ENCODE data around the gene TBL3.
A peak's percentile ranks its signal among the peaks of the same experiment; 100 is the strongest.
"Not testable (repeated sequence)": the region's sequence is repeated elsewhere in the genome, so short reads cannot be mapped to it uniquely, and the experiment has no call there.

Gene TBL3

GRCh38 chr16:1960665-1961630, 10.9 kb upstream of the TBL3 start:
- Histone ChIP-seq H3K9me3 (no peaks in the 10 kb centered on the region), H3K4me3 (peak overlapping the region in 1 of 2 donors; percentile 83), H3K36me3 (peaks cover 28 to 34% (median 32%) of the 10 kb centered on the region in 3 donors), H3K27me3 (no peaks in the 10 kb centered on the region), H3K27ac (peak overlapping the region in 1 of 2 donors; percentile 92), H3K4me1 (peaks cover 0 to 37% (median 27%) of the 10 kb centered on the region in 4 donors)
- no peak for DNase-seq
- intact Hi-C loops (cut with DNase I; ENCODE audit: low total_unique reads), result no loop called here
- no peak for TF ChIP-seq CTCF (IDR thresholded peaks at IDR 0.05)

- no peak overlapping the region for H3K4me3 ChIP-seq
- no peak for TF ChIP-seq CTCF (IDR thresholded peaks at IDR 0.05)
- no peaks in the 10 kb centered on the region for H3K27me3 ChIP-seq
- no peak overlapping the region for H3K27ac ChIP-seq
- no peaks in the 10 kb centered on the region for H3K9me3 ChIP-seq
- peaks cover 28 to 34% (median 32%) of the 10 kb centered on the region in 3 donors for H3K36me3 ChIP-seq
- intact Hi-C loops (cut with DNase I; ENCODE audit: low total_unique reads), result no loop called here
- no peak for DNase-seq
- peaks cover 0 to 39% (median 28%) of the 10 kb centered on the region in 4 donors for H3K4me1 ChIP-seq
Observed at GRCh38 chr16:1961651-1962067, 10.2 kb upstream of the TBL3 start.

GRCh38 chr16:1962161-1963153, 9.4 kb upstream of the TBL3 start:
- intact Hi-C loops (cut with DNase I; ENCODE audit: low total_unique reads); H3K4me3 ChIP-seq; H3K9me3 ChIP-seq; H3K27me3 ChIP-seq; DNase-seq; H3K27ac ChIP-seq: not testable (repeated sequence)
- peaks cover 0 to 39% (median 28%) of the 10 kb centered on the region in 4 donors for H3K4me1 ChIP-seq
- H3K36me3 ChIP-seq, result peaks cover 28 to 34% (median 32%) of the 10 kb centered on the region in 3 donors

- Histone ChIP-seq H3K27me3 (no peaks in the 10 kb centered on the region), H3K9me3 (no peaks in the 10 kb centered on the region), H3K4me3 (peak overlapping the region; percentile 89 to 93), H3K4me1 (peaks cover 0 to 36% (median 25%) of the 10 kb centered on the region in 4 donors), H3K27ac (peak overlapping the region; percentile 95 to 98), H3K36me3 (peaks cover 28 to 34% (median 32%) of the 10 kb centered on the region in 3 donors)
- TF ChIP-seq CTCF (IDR thresholded peaks at IDR 0.05), result no peak
- no peak for DNase-seq
- intact Hi-C loops (cut with DNase I; ENCODE audit: low total_unique reads), result no loop called here
Observed at GRCh38 chr16:1963806-1964505, 7.9 kb upstream of the TBL3 start.

- Histone ChIP-seq H3K36me3 (peaks cover 28 to 34% (median 32%) of the 10 kb centered on the region in 3 donors), H3K27me3 (no peaks in the 10 kb centered on the region), H3K4me1 (peaks cover 0 to 34% (median 23%) of the 10 kb centered on the region in 4 donors), H3K4me3 (peak within 1 kb of the TSS; percentile 89 to 93), H3K27ac (peak within 1 kb of the TSS; percentile 95 to 98), H3K9me3 (no peaks in the 10 kb centered on the region)
- no peak for TF ChIP-seq CTCF (IDR thresholded peaks at IDR 0.05)
- DNase-seq, result peak; percentile 99 to 100
- intact Hi-C loops (cut with DNase I; ENCODE audit: low total_unique reads), result no loop called here
Observed at GRCh38 chr16:1964506-1965395, 7.1 kb upstream of the TBL3 start, which contains the start of gene RPS2. Gene RPS2, minus strand, starts transcription at chr16:1964826. Its CDS starts 201 bp downstream, at chr16:1964625.

All from tibial artery (tissue), 4 donors.